Measurements from ENCODE around the gene KCNMB2.

DNA sequence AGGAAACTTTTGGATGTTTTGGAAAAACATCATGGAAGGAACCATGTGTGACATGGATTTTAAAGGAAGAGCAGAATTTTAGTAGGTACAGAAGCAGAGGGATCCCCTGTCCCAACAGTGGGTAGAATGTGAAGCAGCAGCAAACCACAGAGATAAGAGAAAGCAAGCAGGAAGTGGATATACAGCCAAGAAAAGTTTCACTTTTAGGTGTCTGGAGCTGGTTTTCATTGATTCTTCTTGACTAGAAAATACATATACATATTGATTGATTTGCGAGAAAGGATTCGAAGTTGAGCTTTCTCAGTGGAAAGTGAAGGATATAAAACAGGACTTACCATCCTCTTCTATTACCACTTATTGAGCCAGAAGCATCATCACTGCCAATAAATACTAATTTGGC is 133.5 kb downstream of the KCNMB2 start:
- TF ChIP-seq, protein P1, sequence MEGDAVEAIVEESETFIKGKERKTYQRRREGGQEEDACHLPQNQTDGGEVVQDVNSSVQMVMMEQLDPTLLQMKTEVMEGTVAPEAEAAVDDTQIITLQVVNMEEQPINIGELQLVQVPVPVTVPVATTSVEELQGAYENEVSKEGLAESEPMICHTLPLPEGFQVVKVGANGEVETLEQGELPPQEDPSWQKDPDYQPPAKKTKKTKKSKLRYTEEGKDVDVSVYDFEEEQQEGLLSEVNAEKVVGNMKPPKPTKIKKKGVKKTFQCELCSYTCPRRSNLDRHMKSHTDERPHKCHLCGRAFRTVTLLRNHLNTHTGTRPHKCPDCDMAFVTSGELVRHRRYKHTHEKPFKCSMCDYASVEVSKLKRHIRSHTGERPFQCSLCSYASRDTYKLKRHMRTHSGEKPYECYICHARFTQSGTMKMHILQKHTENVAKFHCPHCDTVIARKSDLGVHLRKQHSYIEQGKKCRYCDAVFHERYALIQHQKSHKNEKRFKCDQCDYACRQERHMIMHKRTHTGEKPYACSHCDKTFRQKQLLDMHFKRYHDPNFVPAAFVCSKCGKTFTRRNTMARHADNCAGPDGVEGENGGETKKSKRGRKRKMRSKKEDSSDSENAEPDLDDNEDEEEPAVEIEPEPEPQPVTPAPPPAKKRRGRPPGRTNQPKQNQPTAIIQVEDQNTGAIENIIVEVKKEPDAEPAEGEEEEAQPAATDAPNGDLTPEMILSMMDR (IDR thresholded peaks at IDR 0.05; ENCODE audit: insufficient read depth, low read length) = no peak
- no peak for TF ChIP-seq GABPA (IDR thresholded peaks at IDR 0.05; ENCODE audit: low read depth)
- no peak for TF ChIP-seq POLR2AphosphoS5 (IDR thresholded peaks at IDR 0.05; ENCODE audit: low read depth)

Measured in HL-60 (cell line).